Endodermal cell (in vitro differentiated cells): Measurements from ENCODE around the gene TRIM46. TPM values are rescaled to one million over a fixed set of nuclear protein-coding genes. Genes with fewer than 3 reads are reported as not detected.
"Not testable (repeated sequence)": the region's sequence is repeated elsewhere in the genome, so short reads cannot be mapped to it uniquely, and the experiment has no call there.

Source experiments
- DNase-seq: peaks from one replicate; pipeline ENCODE4 v3.0.0-alpha.2; 2017
- H3K27ac ChIP-seq: 2 replicates; pipeline ENCODE4 v1.5.1; 2013; ENCODE audit warnings: mild to moderate bottlenecking, low read depth, low read length, moderate library complexity
- H3K27me3 ChIP-seq: 2 replicates; pipeline ENCODE4 v1.6.1; 2013; ENCODE audit warnings: mild to moderate bottlenecking, low read length, moderate library complexity; ENCODE audit not compliant: insufficient read depth, control insufficient read depth, poor library complexity, severe bottlenecking
- H3K36me3 ChIP-seq: 2 replicates; pipeline ENCODE4 v1.7.0; 2013; ENCODE audit warnings: mild to moderate bottlenecking, low read length, moderate library complexity; ENCODE audit not compliant: control insufficient read depth, insufficient read depth
- H3K4me1 ChIP-seq: one replicate; pipeline ENCODE4 v1.7.0; 2013; ENCODE audit warnings: low read length; ENCODE audit not compliant: control insufficient read depth, insufficient read depth
- H3K4me3 ChIP-seq: 2 replicates; pipeline ENCODE4 v1.5.1; 2013; ENCODE audit warnings: mild to moderate bottlenecking, low read length, moderate library complexity
- H3K9ac ChIP-seq: 2 replicates; pipeline ENCODE4 v1.6.1; 2013; ENCODE audit warnings: mild to moderate bottlenecking, low read length, moderate library complexity; ENCODE audit not compliant: poor library complexity, severe bottlenecking; ENCODE audit errors: extremely low read depth
- H3K9me3 ChIP-seq: 2 replicates; pipeline ENCODE4 v1.6.1; 2013; ENCODE audit warnings: mild to moderate bottlenecking, low read length, moderate library complexity; ENCODE audit not compliant: control insufficient read depth
- H3K27ac Mint-ChIP-seq: 2 replicates; pipeline ENCODE4 v1.8.0; 2020; ENCODE audit warnings: mixed read lengths
- H3K27me3 Mint-ChIP-seq: 2 replicates; pipeline ENCODE4 v1.8.0; 2021; ENCODE audit warnings: mild to moderate bottlenecking, mixed read lengths; ENCODE audit not compliant: insufficient read depth
- H3K36me3 Mint-ChIP-seq: 2 replicates; pipeline ENCODE4 v1.8.0; 2020; ENCODE audit warnings: low read depth, mixed read lengths
- H3K4me1 Mint-ChIP-seq: 2 replicates; pipeline ENCODE4 v1.8.0; 2020; ENCODE audit warnings: mixed read lengths
- H3K4me3 Mint-ChIP-seq: 2 replicates; pipeline ENCODE4 v1.8.0; 2020; ENCODE audit warnings: mild to moderate bottlenecking, moderate library complexity, mixed read lengths
- H3K9me3 Mint-ChIP-seq: 2 replicates; pipeline ENCODE4 v1.8.0; 2020; ENCODE audit warnings: mild to moderate bottlenecking, mixed read lengths
- CTCF ChIP-seq: fragments of 200-600 bp; sonication (generic); conservative IDR thresholded peaks from 2 replicates; pipeline ENCODE4 v1.5.0; 2021; ENCODE audit warnings: antibody characterized with exemption, mild to moderate bottlenecking
- WGBS, 2 experiments: methylation state at CpG; one replicate each; pipeline versions ENCODE4 v1.1.5 to v1.1.7; 2013; ENCODE audit warnings: missing lambda C conversion rate in 2 of 2, mixed read lengths in 1 of 2; ENCODE audit not compliant: insufficient coverage in 1 of 2, insufficient read length in 1 of 2; 5-methylcytosine and 5-hydroxymethylcytosine counted together
- total RNA-seq, 2 donors: library from RNA; stranded (reverse); fragmentation: NEBNext Ultra II Directional in 1 of 2; extraction: Animal tissue kit (Norgen Biotek cat#: 25700) in 1 of 2; gene quantifications; 2 replicates in 1 of 2; 3 replicates in 1 of 2; pipeline ENCODE4 v1.2.1, GENCODE V29; 2021

Gene TRIM46
- total RNA-seq, 2 donors from 2014 or later, result 5.1 to 7.1 TPM

- Mint-ChIP-seq H3K27me3 (peaks cover 10% of the 10 kb centered on the region), H3K9me3 (no peaks in the 10 kb centered on the region), H3K4me3 (peak overlapping the region; percentile 46), H3K27ac (peak overlapping the region; percentile 89), H3K4me1 (peaks cover 20% of the 10 kb centered on the region), H3K36me3 (no peaks in the 10 kb centered on the region)
- Histone ChIP-seq H3K4me3 (no peak overlapping the region), H3K27ac (no peak overlapping the region), H3K9ac (no peak overlapping the region), H3K27me3 (no peaks in the 10 kb centered on the region), H3K9me3 (no peaks in the 10 kb centered on the region), H3K36me3 (no peaks in the 10 kb centered on the region), H3K4me1 (peaks cover 18% of the 10 kb centered on the region)
- no peak for TF ChIP-seq CTCF
- DNase-seq, result no peak
- WGBS, 2 experiments, result 77 to 86% methylated on average over 8 to 14 of the region's 14 CpGs
These were observed 13.3 kb downstream of the TRIM46 start for GRCh38 chr1:155186794-155187455.

- H3K36me3 Mint-ChIP-seq, result no peaks in the 10 kb centered on the region
- Histone ChIP-seq H3K27me3 (no peaks in the 10 kb centered on the region), H3K9me3 (no peaks in the 10 kb centered on the region), H3K4me3 (no peak overlapping the region), H3K9ac (no peak overlapping the region), H3K4me1 (peaks cover 18% of the 10 kb centered on the region), H3K36me3 (no peaks in the 10 kb centered on the region), H3K27ac (no peak overlapping the region)
- H3K4me3 Mint-ChIP-seq, result no peak overlapping the region
- peaks cover 26% of the 10 kb centered on the region for H3K4me1 Mint-ChIP-seq
- H3K27me3 Mint-ChIP-seq, result peaks cover 15% of the 10 kb centered on the region
- H3K9me3 Mint-ChIP-seq, result no peaks in the 10 kb centered on the region
- no peak overlapping the region for H3K27ac Mint-ChIP-seq
- TF ChIP-seq CTCF, result no peak
- 89 to 91% methylated on average over 16 of the region's 16 CpGs for WGBS, 2 experiments
- DNase-seq, result peak; percentile 47
These were observed 13.8 kb downstream of the TRIM46 start for GRCh38 chr1:155187456-155187891.

DNA sequence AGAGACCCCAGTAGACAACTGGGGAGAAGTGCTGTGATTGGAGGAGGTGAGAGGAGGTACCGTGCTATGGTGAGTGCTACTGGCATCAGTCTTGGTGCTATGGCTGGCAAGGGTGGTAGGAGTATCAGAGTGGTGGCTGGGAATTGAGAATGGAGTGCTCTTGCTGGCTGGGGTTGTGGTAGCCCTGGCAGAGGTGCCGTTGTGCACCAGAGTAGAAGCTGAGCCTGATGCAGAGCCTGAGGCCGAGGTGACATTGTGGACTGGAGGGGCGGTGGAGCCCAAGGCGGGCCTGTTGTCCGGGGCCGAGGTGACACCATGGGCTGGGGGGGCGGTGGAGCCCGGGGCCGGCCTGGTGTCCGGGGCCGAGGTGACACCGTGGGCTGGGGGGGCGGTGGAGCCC is 14.6 kb downstream of the TRIM46 start:
- Mint-ChIP-seq H3K36me3 (no peaks in the 10 kb centered on the region), H3K27me3 (peaks cover 15% of the 10 kb centered on the region), H3K9me3 (no peaks in the 10 kb centered on the region), H3K4me1 (peaks cover 27% of the 10 kb centered on the region), H3K4me3 (no peak overlapping the region), H3K27ac (peak overlapping the region; percentile 2)
- no peaks in the 10 kb centered on the region for H3K36me3 ChIP-seq
- no peak for TF ChIP-seq CTCF
- no peak for DNase-seq
- H3K27ac ChIP-seq, result no peak overlapping the region
- H3K9me3 ChIP-seq, result no peaks in the 10 kb centered on the region
- peaks cover 18% of the 10 kb centered on the region for H3K4me1 ChIP-seq
- H3K4me3 ChIP-seq, result no peak overlapping the region
- WGBS, 2 experiments, result 90 to 91% methylated on average over 4 to 14 of the region's 14 CpGs
- no peaks in the 10 kb centered on the region for H3K27me3 ChIP-seq
- H3K9ac ChIP-seq, result no peak overlapping the region

DNA sequence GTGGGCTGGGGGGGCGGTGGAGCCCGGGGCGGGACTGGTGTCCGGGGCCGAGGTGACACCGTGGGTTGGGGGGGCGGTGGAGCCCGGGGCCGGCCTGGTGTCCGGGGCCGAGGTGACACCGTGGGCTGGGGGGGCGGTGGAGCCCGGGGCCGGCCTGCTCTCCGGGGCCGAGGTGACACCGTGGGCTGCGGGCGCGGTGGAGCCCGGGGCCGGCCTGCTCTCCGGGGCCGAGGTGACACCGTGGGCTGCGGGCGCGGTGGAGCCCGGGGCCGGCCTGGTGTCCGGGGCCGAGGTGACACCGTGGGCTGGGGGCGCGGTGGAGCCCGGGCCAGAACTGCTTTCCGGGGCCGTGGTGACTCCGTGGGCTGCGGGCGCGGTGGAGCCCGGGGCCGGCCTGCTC is 16.3 kb downstream of the TRIM46 start:
- H3K9me3 ChIP-seq, H3K27me3 Mint-ChIP-seq, H3K36me3 Mint-ChIP-seq, H3K36me3 ChIP-seq, H3K4me3 Mint-ChIP-seq, H3K9me3 Mint-ChIP-seq, H3K27me3 ChIP-seq, H3K27ac Mint-ChIP-seq, H3K27ac ChIP-seq, H3K9ac ChIP-seq, H3K4me3 ChIP-seq, DNase-seq: not testable (repeated sequence)
- peaks cover 35% of the 10 kb centered on the region for H3K4me1 Mint-ChIP-seq
- 93 to 98% methylated on average over 13 to 21 of the region's 45 CpGs for WGBS, 2 experiments
- H3K4me1 ChIP-seq, result peaks cover 16% of the 10 kb centered on the region
